Globus pallidus (tissue), 1 donor: ENCODE results near the gene DNAJC16.
A peak's percentile ranks its signal among the peaks of the same experiment; 100 is the strongest.
"Not testable (repeated sequence)": the region's sequence is repeated elsewhere in the genome, so short reads cannot be mapped to it uniquely, and the experiment has no call there.

Experiments
- DNase-seq: peaks from one replicate; pipeline ENCODE4 v3.0.0-alpha.2; 2015; ENCODE audit warnings: low spot score

DNAJC16 gene

GRCh38 chr1:15507278-15507677, 19.4 kb upstream of the DNAJC16 start:
- DNase-seq: no peak

DNA sequence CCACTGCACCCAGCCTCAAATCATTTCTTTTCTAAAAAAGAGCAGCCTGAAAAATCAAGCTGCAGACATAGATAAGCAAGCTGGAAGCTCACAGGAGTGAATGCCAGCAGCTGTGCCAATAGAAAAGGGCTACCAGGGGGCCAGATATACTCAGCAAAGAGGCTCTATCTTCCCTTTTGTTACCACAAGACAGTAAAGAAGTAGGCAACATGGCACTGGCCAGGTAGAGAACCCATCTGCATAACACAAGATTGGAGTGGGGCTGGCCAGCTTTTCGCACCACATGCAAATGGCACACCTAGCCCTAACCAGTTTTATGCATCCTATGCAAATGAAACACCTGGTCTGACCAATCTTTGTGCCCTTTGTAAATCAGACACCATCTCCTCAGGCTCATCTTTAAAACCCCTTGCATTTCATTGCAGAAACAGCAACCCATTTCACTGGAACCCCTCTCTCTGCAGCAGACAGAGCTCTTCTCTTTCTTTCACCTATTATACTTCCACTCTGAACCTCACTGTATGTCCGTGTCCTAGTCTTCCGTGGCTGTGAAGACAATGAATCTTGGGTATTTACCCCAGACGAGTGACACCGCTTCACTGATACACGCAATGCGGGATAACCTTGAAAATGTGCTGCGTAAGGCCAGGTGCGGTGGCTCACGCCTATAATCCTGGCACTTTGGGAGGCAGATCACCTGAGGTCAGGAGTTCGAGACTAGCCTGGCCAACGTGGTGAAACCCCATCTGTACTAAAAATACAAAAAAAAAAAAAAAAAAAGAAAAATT, 17.8 kb upstream of the DNAJC16 start:
- no peak for DNase-seq

- no peak for DNase-seq
Measured at GRCh38 chr1:15509586-15509985, 17.1 kb upstream of the DNAJC16 start.

DNA sequence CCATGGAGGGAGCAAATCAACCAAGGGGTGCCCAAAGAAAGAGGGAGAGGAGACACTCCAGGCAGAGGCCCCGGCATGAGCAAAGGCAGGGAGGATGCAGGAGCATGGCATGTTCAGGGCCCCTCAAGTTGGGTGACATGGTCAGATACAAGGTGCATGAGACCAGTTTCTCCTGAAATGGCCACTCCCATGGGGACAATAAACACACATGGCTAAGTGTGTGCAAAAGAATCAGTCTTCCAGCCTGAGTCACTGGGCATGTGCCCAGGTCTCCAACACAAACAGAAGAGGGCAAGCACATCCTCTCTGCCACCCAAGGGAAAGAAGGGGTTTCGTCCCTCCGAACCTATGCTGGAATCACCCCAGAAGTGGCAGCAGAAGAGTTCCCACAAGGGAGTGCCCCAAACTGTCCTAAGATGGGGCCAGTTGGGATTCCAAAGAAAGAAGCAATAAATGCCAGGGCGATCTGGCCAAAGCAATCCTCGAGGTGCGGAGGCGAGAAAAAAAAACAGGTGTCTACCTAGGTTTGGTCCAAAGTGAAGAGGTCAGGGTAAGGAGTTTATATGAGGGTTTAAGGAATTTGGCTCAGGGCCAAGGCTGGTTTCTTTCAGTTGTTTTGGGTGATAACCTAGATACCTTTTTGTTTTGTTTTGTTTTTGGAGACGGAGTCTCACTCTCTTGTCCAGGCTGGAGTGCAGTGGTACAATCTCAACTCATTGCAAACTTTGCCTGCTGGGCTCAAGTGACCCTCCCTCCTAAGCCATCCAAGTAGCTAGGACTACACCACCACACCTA, 15.8 kb upstream of the DNAJC16 start:
- no peak for DNase-seq

DNA sequence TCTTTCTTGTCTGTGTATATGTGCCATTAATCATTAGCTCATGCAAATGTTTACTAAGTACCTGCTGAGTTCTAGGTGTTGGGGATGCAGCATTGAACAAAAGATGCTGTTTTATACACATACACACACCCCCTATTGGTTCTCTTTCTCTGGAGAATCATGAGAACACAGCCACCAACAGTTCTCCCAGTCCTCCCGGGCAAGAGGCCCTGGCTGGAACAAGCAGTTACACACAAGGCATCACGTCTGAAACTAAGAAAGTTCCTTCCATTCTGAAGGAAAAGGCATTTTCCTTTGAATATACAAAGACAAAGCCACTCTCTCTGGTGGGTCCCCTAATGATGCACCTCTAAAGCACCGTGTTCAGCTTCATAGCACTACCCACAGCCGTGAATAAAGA, 13.5 kb upstream of the DNAJC16 start:
- no peak for DNase-seq

- DNase-seq: no peak
Measured at GRCh38 chr1:15513919-15514318, 12.7 kb upstream of the DNAJC16 start.

DNA sequence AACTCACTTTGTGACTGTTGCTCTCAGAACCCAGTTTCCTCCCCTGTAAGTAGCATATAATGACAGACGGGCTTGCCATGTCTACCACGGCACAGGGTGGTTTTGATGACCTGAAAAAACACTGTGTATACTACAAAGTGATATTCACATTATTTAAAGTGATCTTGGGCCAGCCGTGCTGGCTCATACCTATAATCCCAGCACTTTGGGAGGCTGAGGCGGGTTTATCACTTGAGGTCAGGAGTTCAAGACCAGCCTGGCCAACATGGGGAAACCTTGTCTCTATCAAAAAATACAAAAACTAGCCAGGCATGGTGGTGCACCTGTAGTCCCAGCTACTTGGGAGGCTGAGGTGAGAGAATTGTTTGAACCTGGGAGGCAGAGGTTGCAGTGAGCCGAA, 12.1 kb upstream of the DNAJC16 start:
- not testable (repeated sequence) for DNase-seq

DNA sequence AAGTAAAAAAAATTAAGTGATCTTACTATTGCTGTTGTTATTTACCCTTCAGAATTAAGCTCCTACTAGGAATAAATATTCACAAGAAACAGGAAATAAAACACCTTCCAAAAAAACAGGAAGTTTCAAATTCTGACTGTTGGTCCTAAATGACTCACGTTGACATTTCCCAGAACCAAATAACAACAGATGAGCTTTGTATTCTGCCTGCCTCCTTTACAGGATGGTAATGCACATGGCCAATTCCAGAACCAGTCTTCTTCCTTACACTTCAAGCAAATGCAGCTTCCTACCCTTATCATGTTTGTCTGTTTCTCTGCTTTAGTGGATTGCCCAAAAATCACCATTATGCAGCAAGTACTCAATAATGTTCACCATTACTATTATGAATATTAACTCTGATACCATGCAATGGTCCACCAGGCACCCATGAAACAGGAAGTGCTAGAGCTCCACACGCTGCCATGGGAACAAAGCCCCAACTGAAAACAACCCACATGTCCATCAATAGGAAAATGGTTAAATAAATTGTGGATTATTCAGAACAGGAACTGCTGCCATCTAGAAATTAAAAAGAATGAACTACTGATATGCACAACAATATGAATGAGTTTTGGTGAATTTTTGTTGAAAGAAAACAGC, 11.5 kb upstream of the DNAJC16 start:
- no peak for DNase-seq

DNA sequence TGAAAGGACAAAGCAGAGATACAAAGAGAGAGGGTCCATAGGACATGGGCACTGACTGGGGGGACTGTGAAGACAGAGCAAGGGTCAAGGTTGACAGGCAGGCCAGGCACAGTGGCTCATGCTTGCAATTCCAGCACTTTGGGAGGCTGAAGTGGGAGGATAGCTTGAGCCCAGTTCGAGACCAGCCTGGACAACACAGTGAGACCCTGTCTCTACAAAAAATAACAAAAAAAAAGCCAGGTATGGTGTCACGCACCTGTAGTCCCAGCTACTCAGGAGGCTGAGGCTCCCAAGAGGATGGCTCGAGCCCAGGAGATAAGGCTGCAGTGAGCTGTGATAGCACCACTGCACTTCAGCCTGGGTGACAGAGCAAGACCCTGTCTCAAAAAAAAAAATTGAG, 7.0 kb upstream of the DNAJC16 start:
- DNase-seq: no peak

GRCh38 chr1:15521206-15521906, 5.3 kb upstream of the DNAJC16 start:
- not testable (repeated sequence) for DNase-seq

DNA sequence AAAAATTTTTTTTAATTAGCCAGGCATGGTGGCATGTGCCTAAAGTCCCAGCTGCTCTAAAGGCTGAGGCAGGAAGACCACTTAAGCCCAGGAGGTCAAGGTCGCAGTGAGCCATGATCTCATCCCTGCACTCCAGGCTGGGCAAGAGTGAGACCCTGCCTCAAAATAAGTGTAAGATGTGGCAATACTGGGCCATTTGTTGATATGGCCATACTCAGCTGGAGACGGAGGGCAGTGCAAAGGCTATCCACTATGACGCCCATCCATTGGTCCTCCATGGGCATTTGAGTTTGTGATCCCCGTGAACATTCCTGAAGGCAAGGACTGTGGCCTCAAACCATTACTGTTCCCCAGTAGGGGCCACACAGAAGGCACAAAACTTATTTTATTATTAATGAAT, 4.1 kb upstream of the DNAJC16 start:
- no peak for DNase-seq

- DNase-seq: no peak
Measured at GRCh38 chr1:15523104-15524020, 3.3 kb upstream of the DNAJC16 start.

DNA sequence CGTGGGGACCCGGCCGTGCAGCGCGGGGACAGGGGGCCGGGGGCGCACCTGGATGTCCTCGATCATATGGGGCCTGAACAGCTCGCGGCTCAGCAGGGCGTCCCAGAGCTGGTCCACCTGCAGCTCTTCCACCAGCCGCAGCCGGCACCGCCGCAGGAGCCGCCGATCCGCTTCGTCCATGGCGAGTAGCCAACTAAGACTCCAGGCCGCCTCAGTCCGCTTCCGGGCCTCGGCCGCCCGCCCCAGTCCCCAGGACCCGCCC, 2.7 kb upstream of the DNAJC16 start, which contains the start of gene CASP9:
Gene CASP9 (minus strand): TSS at position 195 of the 262 bp plus-strand sequence. CDS start 15 bp downstream, at position 180.
- DNase-seq: no peak

GRCh38 chr1:15524283-15525049, 2.2 kb upstream of the DNAJC16 start:
- peak; percentile 100 for DNase-seq

- peak; percentile 49 for DNase-seq
Measured at GRCh38 chr1:15525050-15526020, 1.3 kb upstream of the DNAJC16 start.

- DNase-seq: no peak
Measured at GRCh38 chr1:15526021-15526489, 593 bp upstream of the DNAJC16 start.

- DNase-seq: no peak
Measured at GRCh38 chr1:15531003-15531402, 4.4 kb downstream of the DNAJC16 start.

DNA sequence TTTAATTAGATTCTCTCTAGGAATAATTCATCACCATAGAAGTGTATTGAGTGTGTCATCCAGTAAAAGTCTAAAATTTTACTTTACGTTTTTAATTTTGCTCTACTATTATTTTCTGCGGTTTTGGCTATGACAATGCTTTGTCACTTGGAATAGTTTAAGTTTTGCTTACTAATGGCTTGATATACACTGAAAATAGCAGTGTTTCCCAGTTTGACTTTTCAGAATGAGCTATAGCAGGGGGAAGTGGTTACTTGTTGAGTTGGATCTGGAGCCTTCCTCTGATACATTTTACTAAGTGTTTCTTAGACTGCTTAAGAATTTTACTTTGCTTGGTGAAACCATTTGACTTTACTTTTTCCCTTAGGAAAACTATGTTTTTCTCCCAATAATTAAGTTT, 5.0 kb downstream of the DNAJC16 start:
- no peak for DNase-seq

GRCh38 chr1:15538771-15539170, 12.1 kb downstream of the DNAJC16 start:
- DNase-seq: no peak
